Mucosa of descending colon (tissue), 3 donors: Measurements from ENCODE around the gene RPS14. TPM values are rescaled to one million over a fixed set of nuclear protein-coding genes. Genes with fewer than 3 reads are reported as not detected.
"Not testable (repeated sequence)": the region's sequence is repeated elsewhere in the genome, so short reads cannot be mapped to it uniquely, and the experiment has no call there.

Experiments
- ATAC-seq: fragments of 200-7000 bp; cut with Tn5 transposase; one replicate; pipeline ENCODE4 v1.9.1; 2020; ENCODE audit warnings: mild to moderate bottlenecking, moderate library complexity
- DNase-seq, 3 donors: peaks; one replicate each; pipeline ENCODE4 v3.0.0-alpha.2; 2020
- H3K36me3 ChIP-seq: fragments of 200-600 bp; one replicate; pipeline ENCODE4 v1.8.0; 2021; ENCODE audit warnings: low read depth, mild to moderate bottlenecking
- H3K4me1 ChIP-seq: fragments of 200-600 bp; one replicate; pipeline ENCODE4 v1.8.0; 2021; ENCODE audit warnings: low read depth, mild to moderate bottlenecking
- H3K4me3 ChIP-seq: fragments of 200-600 bp; one replicate; pipeline ENCODE4 v1.8.0; 2021; ENCODE audit warnings: mild to moderate bottlenecking
- H3K9me3 ChIP-seq: fragments of 200-600 bp; one replicate; pipeline ENCODE4 v1.8.0; 2021; ENCODE audit warnings: mild to moderate bottlenecking
- intact Hi-C, 2 donors: fragments of 100-400 bp; cut with DNase I in 1 of 2; cut with micrococcal nuclease in 1 of 2; formaldehyde crosslinking; loops; one replicate each; pipeline versions ENCODE4 v1.11.0 to v1.11.1; 2022; cut with DNase I, micrococcal nuclease
- total RNA-seq, 3 donors: library from RNA; stranded (reverse); fragmentation: NEBNext Ultra II Directional in 2 of 3; extraction: Animal tissue kit (Norgen Biotek cat#: 25700) in 2 of 3; gene quantifications; one replicate each; pipeline versions ENCODE4 v1.2.1 to v1.2.4, GENCODE V29; 2021 to 2023
- TF ChIP-seq, protein P1 (sequence below): fragments of 200-600 bp; IDR thresholded peaks from one replicate; pipeline ENCODE4 v1.8.0; 2022; ENCODE audit warnings: antibody characterized with exemption, mild to moderate bottlenecking
- donor health status: DM: no; HTN: no; CAD: no; lungs with moderate emphysema.
- donor health status: DM: no; HTN: no; CAD: no.
- donor health status: DM: no; HTN: yes; CAD: no.

The RPS14 gene
- total RNA-seq, 3 donors from 2014 or later = 1,569 to 1,671 (median 1,618) TPM

DNA sequence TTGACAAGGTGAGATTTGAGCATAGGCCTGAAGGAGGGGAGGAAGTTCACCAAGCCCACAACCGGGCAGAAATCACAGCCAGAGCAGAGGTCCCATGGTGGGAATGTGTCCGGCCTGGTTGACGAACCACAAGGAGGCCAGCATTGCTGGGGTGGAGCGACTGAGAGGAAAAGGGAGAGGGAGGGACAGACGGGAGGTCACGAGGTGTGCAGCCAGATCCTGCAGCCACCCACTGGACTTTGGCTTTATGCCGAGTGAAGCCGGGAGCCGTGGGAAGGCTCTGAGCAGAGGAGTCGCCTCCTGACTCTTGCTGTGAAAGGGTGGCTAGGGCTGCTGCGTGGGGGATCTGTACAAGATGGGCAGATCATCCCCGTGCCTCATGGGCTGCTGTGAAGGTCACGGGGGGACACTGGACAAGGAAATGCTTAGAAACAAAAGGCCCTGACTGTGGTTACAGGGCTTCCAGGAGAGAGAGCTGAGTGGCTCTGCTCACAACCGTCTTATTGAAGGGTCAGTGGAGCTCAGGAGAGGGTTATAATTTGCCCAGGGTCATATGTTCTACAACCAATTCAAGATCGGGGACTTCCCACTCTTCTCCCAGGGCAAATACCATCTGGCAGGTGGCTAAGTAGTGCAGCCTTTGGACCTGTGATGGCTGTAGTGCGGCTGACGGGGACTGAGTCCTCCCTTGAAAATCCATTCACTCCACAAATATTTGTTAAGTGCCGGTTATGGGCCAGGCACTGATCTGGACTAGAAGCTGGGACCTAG, 21.2 kb downstream of the RPS14 start:
- DNase-seq = peak; percentile 69 to 78 (median 69)
- TF ChIP-seq, protein P1, sequence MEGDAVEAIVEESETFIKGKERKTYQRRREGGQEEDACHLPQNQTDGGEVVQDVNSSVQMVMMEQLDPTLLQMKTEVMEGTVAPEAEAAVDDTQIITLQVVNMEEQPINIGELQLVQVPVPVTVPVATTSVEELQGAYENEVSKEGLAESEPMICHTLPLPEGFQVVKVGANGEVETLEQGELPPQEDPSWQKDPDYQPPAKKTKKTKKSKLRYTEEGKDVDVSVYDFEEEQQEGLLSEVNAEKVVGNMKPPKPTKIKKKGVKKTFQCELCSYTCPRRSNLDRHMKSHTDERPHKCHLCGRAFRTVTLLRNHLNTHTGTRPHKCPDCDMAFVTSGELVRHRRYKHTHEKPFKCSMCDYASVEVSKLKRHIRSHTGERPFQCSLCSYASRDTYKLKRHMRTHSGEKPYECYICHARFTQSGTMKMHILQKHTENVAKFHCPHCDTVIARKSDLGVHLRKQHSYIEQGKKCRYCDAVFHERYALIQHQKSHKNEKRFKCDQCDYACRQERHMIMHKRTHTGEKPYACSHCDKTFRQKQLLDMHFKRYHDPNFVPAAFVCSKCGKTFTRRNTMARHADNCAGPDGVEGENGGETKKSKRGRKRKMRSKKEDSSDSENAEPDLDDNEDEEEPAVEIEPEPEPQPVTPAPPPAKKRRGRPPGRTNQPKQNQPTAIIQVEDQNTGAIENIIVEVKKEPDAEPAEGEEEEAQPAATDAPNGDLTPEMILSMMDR = no peak
- Histone ChIP-seq H3K36me3 (no peaks in the 10 kb centered on the region), H3K9me3 (no peaks in the 10 kb centered on the region), H3K4me3 (no peak overlapping the region), H3K4me1 (no peaks in the 10 kb centered on the region)
- ATAC-seq = peak; percentile 90
- intact Hi-C loops = no loop called here

DNA sequence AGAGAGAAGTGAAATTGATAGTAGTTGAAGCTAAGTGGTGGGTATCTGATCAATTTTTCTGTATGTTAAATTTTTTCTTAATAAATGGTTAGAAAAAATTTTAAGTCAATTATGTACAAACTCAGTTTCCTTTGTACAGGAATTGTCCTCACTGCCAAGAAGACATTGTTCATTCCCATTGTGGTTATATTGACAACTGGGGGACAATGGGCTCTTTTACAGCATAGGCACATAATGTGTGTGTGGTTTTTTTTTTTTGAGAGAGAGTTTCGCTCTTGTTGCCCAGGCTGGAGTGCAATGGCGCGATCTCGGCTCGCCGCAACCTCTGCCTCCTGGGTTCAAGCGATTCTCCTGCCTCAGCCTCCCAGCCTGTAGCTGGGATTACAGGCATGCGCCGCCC, 23.4 kb downstream of the RPS14 start:
- DNase-seq, H3K36me3 ChIP-seq, H3K9me3 ChIP-seq, ATAC-seq, intact Hi-C loops, H3K4me3 ChIP-seq, H3K4me1 ChIP-seq: not testable (repeated sequence)

DNA sequence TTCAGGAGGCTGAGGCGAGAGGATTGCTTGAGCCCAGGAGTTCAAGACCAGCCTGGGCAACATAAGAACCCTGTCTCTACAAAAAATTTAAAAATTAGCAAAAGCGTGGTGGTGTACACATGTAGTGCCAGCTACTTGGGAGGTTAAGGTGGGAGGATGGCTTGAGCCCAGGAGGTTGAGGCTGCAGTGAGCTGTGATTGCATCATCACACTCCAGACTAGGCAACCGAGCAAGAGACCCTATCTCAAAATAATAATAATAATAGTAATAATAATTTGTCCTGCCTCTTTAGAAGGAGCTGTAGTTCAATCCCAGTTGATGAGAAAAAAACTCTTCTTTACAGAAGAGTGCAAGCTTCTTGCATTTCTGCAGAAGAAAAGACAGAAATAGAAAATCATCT, 26.8 kb downstream of the RPS14 start:
- Histone ChIP-seq H3K4me1 (no peaks in the 10 kb centered on the region), H3K4me3 (no peak overlapping the region), H3K36me3 (no peaks in the 10 kb centered on the region), H3K9me3 (no peaks in the 10 kb centered on the region)
- TF ChIP-seq, protein P1 = no peak
- DNase-seq = no peak
- no peak for ATAC-seq
- intact Hi-C loops = no loop called here

DNA sequence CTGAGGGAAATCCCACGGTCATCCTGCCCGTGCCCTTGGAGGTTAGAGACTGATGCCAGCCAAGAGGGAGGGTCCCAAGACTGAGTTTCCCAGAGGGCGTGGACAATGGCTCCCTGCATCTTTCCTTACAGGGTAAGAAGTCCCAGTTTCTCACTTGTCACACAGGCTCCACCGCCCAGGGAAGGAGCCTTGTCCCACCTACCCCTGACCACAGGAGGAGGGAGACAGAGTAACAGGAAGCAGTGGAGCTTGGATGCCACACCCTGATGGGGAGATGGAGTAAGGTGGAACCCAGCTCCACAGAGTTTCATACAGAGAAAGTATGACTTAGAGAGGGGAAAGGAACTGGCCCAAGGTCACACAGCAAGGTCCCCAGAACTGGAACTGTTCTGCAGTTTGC, 27.5 kb downstream of the RPS14 start:
- no peaks in the 10 kb centered on the region for H3K36me3 ChIP-seq
- ATAC-seq (no peak), DNase-seq (no peak)
- no peaks in the 10 kb centered on the region for H3K4me1 ChIP-seq
- no peak overlapping the region for H3K4me3 ChIP-seq
- intact Hi-C loops = no loop called here
- TF ChIP-seq, protein P1 = no peak
- H3K9me3 ChIP-seq = no peaks in the 10 kb centered on the region

DNA sequence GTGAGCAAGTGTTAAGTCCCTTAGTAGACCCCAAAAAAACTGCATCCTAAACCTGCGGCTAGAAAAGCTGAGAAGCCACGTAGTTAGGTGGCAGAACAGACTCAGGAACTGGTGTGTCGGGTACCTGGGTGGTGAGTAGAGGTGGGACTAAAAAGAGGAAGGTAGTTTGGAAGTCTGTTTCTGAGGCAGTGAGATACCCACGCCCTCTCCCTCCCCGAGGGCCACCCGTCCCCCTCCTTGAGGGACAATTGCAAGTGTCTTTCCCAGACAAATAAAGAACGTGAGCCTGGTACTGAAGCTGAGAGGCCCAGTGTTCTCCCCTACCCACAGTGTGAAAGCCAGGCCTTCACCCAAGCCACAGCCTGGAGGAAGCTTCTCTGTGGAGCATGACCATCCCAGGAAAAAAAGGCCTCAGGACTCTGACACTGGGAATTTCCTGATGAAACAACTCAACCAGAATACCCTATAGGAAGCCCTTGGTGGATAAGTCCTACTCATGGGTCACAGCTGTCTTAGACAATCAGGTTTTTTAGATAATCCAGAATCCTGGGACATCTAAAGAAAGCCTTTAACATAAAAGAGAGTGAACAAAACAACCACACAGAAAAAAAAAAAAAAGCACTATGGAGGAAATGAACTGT, 29.8 kb downstream of the RPS14 start:
- Histone ChIP-seq H3K4me1 (no peaks in the 10 kb centered on the region), H3K36me3 (no peaks in the 10 kb centered on the region), H3K9me3 (no peaks in the 10 kb centered on the region), H3K4me3 (no peak overlapping the region)
- ATAC-seq = peak; percentile 83
- intact Hi-C loops = no loop called here
- no peak for DNase-seq
- TF ChIP-seq, protein P1 = no peak

DNA sequence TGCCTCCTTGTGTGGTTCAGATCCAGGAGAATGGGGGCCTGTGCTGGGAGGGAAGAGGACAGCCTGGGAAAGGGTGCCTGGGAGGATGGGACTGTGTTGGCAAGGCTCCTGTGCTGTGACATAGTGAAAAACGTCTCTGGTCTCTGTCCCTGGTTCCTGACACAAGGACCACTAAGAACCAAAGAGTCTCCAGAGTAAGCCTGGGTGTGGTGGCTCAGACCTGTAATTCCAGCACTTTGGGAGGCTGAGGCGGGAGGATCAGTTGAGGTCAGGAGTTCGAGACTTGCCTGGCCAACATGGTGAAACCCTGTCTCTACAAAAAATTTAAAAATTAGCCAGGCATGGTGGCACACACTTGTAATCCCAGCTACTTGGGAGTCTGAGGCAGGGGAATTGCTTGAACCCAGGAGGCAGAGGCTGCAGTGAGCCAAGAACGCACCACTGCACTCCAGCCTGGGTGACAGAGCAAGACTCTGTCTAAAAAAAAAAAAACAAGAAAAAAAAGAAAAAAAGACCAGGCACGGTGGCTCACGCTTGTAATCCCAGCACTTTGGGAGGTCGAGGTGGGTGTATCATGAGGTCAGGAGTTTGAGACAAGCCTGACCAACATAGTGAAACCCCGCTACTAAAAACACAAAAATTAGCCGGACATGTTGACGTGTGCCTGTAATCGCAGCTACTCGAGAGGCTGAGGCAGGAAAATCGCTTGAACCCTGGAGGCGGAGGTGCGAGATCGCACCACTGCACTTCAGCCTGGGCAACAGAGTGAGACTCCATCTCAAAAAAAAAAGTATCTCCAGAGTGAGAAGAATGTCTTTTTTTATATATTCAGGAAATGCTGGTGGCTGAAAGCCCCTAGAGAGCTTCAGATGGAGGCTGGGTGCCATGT, 35.4 kb downstream of the RPS14 start:
- peaks cover 14% of the 10 kb centered on the region for H3K4me1 ChIP-seq
- H3K9me3 ChIP-seq, intact Hi-C loops, H3K4me3 ChIP-seq, H3K36me3 ChIP-seq, ATAC-seq: not testable (repeated sequence)
- peak in 1 of 3 donors; percentile 33 for DNase-seq
